GM10248 (cell line): ENCODE results near the gene FST.

Experiments used
- CTCF ChIA-PET: fragments of 300-600 bp; sonication (Branson Sonifier 250); formaldehyde crosslinking; extraction: SDS; loops from one replicate; lab custom pipeline; 2021; ENCODE audit warnings: antibody characterized with exemption; lab: Yijun Ruan, JAX
- POLR2A ChIA-PET: fragments of 350-650 bp; sonication (Branson Sonifier 250); formaldehyde crosslinking; extraction: SDS; loops from one replicate; lab custom pipeline; 2020; ENCODE audit warnings: antibody characterized with exemption; lab: Yijun Ruan, JAX
- DNase-seq: peaks from one replicate; pipeline ENCODE4 v3.0.0; 2012; ENCODE audit errors: extremely low spot score
- TF ChIP-seq, protein P1 (sequence below): IDR thresholded peaks from 2 replicates; pipeline ENCODE4 v1.5.1; 2012; ENCODE audit warnings: mild to moderate bottlenecking, low read depth; ENCODE audit errors: extremely low read depth, missing control alignments, control extremely low read depth

The FST gene

DNA sequence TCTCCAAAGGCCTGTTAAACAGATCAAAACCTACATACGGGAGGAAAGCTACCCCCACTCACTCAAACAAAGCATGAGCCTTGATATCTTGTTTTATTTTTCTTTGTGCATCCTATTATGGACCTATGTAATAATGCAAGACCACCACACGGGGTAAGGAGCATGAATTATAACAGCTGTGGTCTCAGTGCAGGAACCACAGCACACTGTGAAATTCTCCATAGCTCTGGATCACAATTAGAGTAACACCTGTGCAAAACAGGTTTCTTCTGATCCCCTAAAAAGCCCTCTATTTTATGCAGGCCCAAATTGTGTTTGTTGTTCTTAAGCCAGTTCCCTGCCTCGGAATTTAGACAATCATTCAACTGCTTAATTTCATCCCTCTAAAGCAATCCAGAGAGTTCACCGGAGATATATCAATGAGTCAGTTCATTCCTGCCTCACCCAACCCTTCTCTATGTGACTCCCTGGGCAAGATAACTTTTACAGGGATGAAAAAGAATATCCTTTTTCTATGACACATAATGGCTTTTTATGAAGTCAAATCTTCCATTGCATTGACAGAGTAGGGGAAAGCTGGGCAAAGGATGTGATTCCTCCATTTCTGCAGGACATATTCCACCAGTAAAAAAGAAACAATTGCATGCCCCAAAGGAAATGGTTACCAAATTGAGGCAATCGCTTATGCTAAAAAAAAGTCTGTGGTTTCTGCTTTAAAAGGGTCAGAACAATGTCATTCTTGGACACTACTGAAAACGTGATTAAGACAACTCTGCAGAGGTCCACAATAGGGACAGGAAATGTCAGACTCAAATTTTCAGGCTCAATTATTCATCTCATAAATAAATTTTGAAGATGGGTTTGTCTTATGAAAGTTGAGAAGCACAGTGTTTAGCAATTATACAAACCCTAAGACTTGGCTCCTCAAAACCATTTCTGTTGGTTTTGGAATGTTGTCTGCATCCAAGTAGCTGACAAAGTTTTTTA lies 41.6 kb upstream of the FST start:
- CTCF ChIA-PET, result interaction anchor here (1.0 to 1.6 kb wide), 3 partner anchors 9 to 12 kb away, joined by 3 read pairs; no protein-coding TSS in a partner anchor
- POLR2A ChIA-PET, result no interaction called here
- DNase-seq, result no peak

DNA sequence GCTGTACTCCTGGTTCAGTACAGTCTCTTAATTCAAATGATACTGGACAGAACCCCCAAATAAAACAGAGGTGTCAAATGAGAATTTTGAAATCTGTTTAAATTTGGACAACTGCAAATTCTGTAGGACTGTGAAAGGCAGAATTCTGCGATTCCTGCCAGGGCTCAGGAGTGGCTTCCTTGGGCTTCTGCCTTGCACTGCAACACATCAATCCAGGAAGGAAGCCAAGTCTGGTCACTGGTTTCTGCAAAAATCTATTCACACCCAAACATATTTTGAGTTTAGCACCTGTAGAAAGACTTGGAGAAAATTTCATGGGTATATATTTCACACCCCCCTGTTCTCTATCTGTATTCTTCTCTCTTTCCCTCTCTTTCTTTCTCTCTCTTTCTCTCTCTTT lies 37.5 kb upstream of the FST start:
- TF ChIP-seq, protein P1, sequence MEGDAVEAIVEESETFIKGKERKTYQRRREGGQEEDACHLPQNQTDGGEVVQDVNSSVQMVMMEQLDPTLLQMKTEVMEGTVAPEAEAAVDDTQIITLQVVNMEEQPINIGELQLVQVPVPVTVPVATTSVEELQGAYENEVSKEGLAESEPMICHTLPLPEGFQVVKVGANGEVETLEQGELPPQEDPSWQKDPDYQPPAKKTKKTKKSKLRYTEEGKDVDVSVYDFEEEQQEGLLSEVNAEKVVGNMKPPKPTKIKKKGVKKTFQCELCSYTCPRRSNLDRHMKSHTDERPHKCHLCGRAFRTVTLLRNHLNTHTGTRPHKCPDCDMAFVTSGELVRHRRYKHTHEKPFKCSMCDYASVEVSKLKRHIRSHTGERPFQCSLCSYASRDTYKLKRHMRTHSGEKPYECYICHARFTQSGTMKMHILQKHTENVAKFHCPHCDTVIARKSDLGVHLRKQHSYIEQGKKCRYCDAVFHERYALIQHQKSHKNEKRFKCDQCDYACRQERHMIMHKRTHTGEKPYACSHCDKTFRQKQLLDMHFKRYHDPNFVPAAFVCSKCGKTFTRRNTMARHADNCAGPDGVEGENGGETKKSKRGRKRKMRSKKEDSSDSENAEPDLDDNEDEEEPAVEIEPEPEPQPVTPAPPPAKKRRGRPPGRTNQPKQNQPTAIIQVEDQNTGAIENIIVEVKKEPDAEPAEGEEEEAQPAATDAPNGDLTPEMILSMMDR, result no peak
- ChIA-PET POLR2A (no interaction called here), CTCF (interaction anchor here (1.5 kb wide), 1 partner anchor 11 kb away, joined by 4 read pairs; no protein-coding TSS in a partner anchor)
- DNase-seq, result no peak

More for the DNA sequence above, 41.6 kb upstream of the FST start:
- TF ChIP-seq, protein P1, result no peak

DNA sequence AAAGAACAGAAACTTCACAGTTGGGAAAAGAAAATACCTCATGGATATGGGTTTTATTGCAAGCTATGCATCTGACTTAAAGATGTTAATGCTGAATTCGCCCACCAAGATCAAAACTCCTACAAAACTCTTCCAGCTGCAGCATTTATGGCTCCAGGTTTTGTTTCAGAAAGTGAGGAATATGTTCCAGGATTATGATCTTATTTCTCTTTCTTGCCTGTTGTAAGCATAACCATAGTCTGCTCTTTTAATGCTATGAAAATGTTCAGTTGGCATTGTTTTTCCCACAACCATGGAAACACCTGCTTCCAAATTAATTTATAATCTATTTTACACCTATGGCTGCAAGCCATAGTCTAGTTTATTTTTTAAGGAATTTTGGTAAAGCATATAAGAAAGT lies 34.9 kb upstream of the FST start:
- TF ChIP-seq, protein P1, result no peak
- POLR2A ChIA-PET, result no interaction called here
- no peak for DNase-seq
- CTCF ChIA-PET, result no interaction called here

DNA sequence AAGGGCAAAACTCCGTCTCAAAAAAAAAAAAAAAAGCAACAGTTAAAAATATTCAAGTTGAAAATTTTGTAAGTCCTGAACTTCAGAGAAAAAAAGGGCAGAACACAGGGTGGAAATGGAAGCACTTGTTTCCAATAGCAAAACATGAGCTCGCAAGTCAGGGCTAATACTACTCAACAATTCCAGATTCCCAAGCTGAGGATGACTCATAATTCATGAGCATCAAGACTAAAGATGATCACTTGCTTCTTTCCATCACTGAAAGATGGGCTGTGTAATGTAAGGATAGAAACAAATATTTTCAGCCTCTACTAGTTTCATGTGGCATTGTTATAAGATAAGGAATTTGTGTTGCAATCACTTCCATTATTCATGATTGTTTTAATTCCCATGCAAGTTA lies 33.5 kb upstream of the FST start:
- TF ChIP-seq, protein P1, result no peak
- POLR2A ChIA-PET, result no interaction called here
- CTCF ChIA-PET, result no interaction called here
- DNase-seq, result no peak

DNA sequence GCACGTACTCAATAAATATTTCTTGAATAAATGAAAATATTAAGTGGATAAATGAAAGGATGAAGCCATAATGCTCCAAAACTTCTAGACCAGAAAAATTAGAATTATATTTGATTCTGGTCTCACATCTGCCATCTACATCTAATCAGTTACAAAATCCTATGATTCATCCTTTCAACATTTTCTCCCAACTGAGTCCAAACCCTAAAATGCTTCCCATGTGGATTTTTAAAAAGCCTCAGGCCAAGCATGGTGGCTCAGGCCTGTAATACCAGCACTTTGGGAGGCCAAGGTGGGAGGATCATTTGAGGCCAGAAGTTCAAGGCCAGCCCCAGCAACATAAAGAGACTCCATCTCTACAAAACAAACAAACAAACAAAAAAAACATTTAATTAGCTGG lies 31.6 kb upstream of the FST start:
- POLR2A ChIA-PET, result no interaction called here
- no peak for DNase-seq
- TF ChIP-seq, protein P1, result no peak
- CTCF ChIA-PET, result no interaction called here

DNA sequence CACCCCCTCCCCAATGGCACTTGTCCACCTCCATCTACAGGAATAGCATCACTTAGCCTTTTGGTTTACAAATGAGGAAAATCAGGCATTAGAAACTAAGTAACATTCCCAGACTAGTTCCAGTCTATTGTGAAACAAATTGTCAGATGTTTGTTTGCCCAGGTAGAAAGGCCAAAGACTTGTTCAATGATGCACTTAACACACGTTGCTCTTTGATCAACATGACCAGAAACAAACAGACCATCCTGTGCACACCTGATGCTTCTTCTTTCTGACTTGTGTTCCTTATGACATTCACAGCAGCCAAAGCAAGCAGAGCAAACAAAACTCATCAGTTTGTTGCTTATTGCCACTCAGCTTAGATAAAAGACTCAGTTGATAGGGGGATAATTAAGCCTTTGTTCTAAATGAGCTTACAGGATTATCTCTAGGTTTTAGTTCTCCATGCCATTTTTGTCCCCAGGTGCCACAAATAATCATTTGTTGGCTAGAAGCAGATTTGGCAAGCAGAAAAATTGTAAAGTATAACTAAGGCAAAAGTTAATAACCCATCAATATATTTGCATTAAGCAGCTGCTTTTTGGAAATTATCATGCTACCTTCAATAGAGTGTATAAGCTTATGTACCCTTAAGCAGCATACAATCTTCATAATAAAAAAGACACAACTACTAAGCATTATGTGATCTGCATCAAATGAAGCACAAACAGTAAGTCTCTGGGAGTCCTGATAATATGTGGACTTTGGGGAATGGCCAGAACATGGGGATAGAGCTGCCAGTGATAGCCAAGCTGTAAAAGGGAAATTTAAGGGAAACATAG lies 26.3 kb upstream of the FST start:
- TF ChIP-seq, protein P1, result no peak
- DNase-seq, result no peak
- CTCF ChIA-PET, result interaction anchor here (0.8 to 1.5 kb wide), 4 partner anchors 10 to 24 kb away, joined by 3 to 5 read pairs (median 4); no protein-coding TSS in a partner anchor
- POLR2A ChIA-PET, result no interaction called here
